NCI-H187 treated with DMSO at 0.1 percent for 48 hours (cell line): ENCODE results near the gene ATP6V1D.
"Not testable (repeated sequence)": the region's sequence is repeated elsewhere in the genome, so short reads cannot be mapped to it uniquely, and the experiment has no call there.

ENCODE experiments used
- DNase-seq: peaks from one replicate; lab custom pipeline; 2025; lab: John Stamatoyannopoulos, UW

Gene ATP6V1D

GRCh38 chr14:67370830-67371229, 11.2 kb upstream of the ATP6V1D start:
- DNase-seq, result no peak

GRCh38 chr14:67365476-67365875, 5.9 kb upstream of the ATP6V1D start:
- DNase-seq, result no peak

GRCh38 chr14:67360470-67361206, 1.0 kb upstream of the ATP6V1D start:
- no peak for DNase-seq

- DNase-seq, result no peak
Observed at GRCh38 chr14:67358924-67359774, 455 bp downstream of the ATP6V1D start.

- no peak for DNase-seq
Observed at GRCh38 chr14:67357969-67358354, 1.6 kb downstream of the ATP6V1D start.

GRCh38 chr14:67357186-67357968, 2.2 kb downstream of the ATP6V1D start:
- no peak for DNase-seq

- no peak for DNase-seq
Observed at GRCh38 chr14:67352055-67352454, 7.5 kb downstream of the ATP6V1D start.

- no peak for DNase-seq
Observed at GRCh38 chr14:67345583-67345982, 14.0 kb downstream of the ATP6V1D start.

- no peak for DNase-seq
Observed at GRCh38 chr14:67343601-67344230, 15.9 kb downstream of the ATP6V1D start.

GRCh38 chr14:67341231-67341630, 18.4 kb downstream of the ATP6V1D start:
- DNase-seq, result not testable (repeated sequence)

- no peak for DNase-seq
Observed at GRCh38 chr14:67335781-67336180, 23.8 kb downstream of the ATP6V1D start.

- DNase-seq, result no peak
Observed at GRCh38 chr14:67332468-67332867, 27.1 kb downstream of the ATP6V1D start.

- no peak for DNase-seq
Observed at GRCh38 chr14:67331368-67332125, 28.1 kb downstream of the ATP6V1D start.

- not testable (repeated sequence) for DNase-seq
Observed at GRCh38 chr14:67329666-67330065, 29.9 kb downstream of the ATP6V1D start.

- DNase-seq, result no peak
Observed at GRCh38 chr14:67319142-67319541, 40.5 kb downstream of the ATP6V1D start.

GRCh38 chr14:67317822-67318221, 41.8 kb downstream of the ATP6V1D start:
- DNase-seq, result no peak

- no peak for DNase-seq
Observed at GRCh38 chr14:67313153-67313552, 46.5 kb downstream of the ATP6V1D start.

- DNase-seq, result no peak
Observed at GRCh38 chr14:67311868-67312267, 47.7 kb downstream of the ATP6V1D start.
